ENCODE data around the gene THSD4. TPM values are rescaled to one million over a fixed set of nuclear protein-coding genes. Genes with fewer than 3 reads are reported as not detected.
A peak's percentile ranks its signal among the peaks of the same experiment; 100 is the strongest.

THSD4 gene
- total RNA-seq, 1 donor from 2014 or later: 2.5 TPM

DNA sequence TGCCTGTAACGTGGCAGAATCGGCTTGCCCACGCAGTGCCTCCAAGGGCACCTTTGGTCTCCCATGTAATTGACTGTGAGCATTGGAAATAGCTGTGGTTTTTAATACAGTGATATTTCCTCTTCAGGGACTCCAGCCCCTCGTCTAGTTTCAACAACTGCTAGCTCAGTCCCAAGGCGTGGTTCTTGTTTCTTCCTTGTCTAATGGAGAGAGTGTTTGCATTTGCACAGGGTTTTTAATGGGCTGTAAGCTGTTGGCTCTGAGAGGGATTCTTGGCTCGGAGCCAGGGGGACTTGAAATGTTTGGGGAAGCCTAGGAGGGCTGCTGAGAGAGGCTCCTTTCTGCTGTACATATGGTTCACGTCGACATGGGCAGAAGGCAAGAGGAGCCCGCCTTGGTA is 86.2 kb downstream of the THSD4 start:
- H3K9me3 Mint-ChIP-seq (ENCODE audit: unreplicated experiment): peaks cover 2% of the 10 kb centered on the region
- Histone ChIP-seq H3K79me2 (ENCODE audit: insufficient read depth, low read length) (no peaks in the 10 kb centered on the region), H3K4me2 (ENCODE audit: low read length) (no peak overlapping the region), H3K9me3 (ENCODE audit: insufficient read depth, low read depth, low read length) (no peaks in the 10 kb centered on the region), H3K4me3 (ENCODE audit: insufficient read depth, low read depth, low read length) (no peak overlapping the region), H3K4me1 (ENCODE audit: insufficient read depth, low read length) (peaks cover 6% of the 10 kb centered on the region), H3K27ac (ENCODE audit: low read depth, low read length) (no peak overlapping the region), H3K27me3 (ENCODE audit: insufficient read depth, low read length) (no peaks in the 10 kb centered on the region), H3K9ac (ENCODE audit: low read length) (no peak overlapping the region), H2AFZ (ENCODE audit: low read depth, low read length) (no peak overlapping the region), H4K20me1 (ENCODE audit: insufficient read depth, low read length) (peaks cover 15% of the 10 kb centered on the region), H3K36me3 (ENCODE audit: insufficient read depth, low read length) (no peaks in the 10 kb centered on the region)
- H3K4me1 Mint-ChIP-seq (ENCODE audit: low read depth, unreplicated experiment): peaks cover 8% of the 10 kb centered on the region
- H3K27me3 Mint-ChIP-seq (ENCODE audit: low read depth, unreplicated experiment): peaks cover 21% of the 10 kb centered on the region
- FAIRE-seq (no peak), DNase-seq (ENCODE audit: low read depth) (no peak)
- TF ChIP-seq, protein P1, sequence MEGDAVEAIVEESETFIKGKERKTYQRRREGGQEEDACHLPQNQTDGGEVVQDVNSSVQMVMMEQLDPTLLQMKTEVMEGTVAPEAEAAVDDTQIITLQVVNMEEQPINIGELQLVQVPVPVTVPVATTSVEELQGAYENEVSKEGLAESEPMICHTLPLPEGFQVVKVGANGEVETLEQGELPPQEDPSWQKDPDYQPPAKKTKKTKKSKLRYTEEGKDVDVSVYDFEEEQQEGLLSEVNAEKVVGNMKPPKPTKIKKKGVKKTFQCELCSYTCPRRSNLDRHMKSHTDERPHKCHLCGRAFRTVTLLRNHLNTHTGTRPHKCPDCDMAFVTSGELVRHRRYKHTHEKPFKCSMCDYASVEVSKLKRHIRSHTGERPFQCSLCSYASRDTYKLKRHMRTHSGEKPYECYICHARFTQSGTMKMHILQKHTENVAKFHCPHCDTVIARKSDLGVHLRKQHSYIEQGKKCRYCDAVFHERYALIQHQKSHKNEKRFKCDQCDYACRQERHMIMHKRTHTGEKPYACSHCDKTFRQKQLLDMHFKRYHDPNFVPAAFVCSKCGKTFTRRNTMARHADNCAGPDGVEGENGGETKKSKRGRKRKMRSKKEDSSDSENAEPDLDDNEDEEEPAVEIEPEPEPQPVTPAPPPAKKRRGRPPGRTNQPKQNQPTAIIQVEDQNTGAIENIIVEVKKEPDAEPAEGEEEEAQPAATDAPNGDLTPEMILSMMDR (IDR thresholded peaks at IDR 0.05; ENCODE audit: insufficient read depth, low read depth, low read length): no peak
- no peak for TF ChIP-seq EZH2 (IDR thresholded peaks at IDR 0.05; ENCODE audit: insufficient read depth, low read length)
- no peak overlapping the region for H3K27ac Mint-ChIP-seq (ENCODE audit: unreplicated experiment)
- no peak overlapping the region for H3K4me3 Mint-ChIP-seq (ENCODE audit: unreplicated experiment)
- no peaks in the 10 kb centered on the region for H3K36me3 Mint-ChIP-seq (ENCODE audit: low read depth, unreplicated experiment)

DNA sequence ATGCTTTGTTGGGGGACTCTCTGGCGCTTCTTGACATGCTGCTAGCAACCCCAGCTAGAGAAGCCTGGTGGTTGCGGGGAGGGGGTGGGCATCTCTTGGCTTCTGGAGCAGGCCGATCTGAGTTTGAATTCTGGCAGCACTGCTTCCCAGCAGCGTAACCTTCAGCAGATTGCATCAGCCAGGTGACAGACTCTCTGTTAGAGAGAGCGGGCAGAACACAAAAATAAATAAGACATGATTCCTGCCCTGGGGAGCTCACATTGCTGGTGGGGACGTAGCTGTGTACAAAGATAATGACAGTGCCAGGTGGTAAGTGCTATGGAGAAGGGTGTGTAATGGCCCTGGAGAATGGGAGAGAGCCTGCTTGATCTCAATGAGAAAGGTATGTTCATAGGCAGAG is 87.4 kb downstream of the THSD4 start:
- FAIRE-seq (no peak), DNase-seq (ENCODE audit: low read depth) (no peak)
- no peak overlapping the region for H3K27ac Mint-ChIP-seq (ENCODE audit: unreplicated experiment)
- no peak overlapping the region for H3K9ac ChIP-seq (ENCODE audit: low read length)
- H3K27me3 ChIP-seq (ENCODE audit: insufficient read depth, low read length): no peaks in the 10 kb centered on the region
- no peak overlapping the region for H3K27ac ChIP-seq (ENCODE audit: low read depth, low read length)
- no peaks in the 10 kb centered on the region for H3K9me3 ChIP-seq (ENCODE audit: insufficient read depth, low read depth, low read length)
- peaks cover 6% of the 10 kb centered on the region for H3K4me1 ChIP-seq (ENCODE audit: insufficient read depth, low read length)
- no peak overlapping the region for H3K4me3 ChIP-seq (ENCODE audit: insufficient read depth, low read depth, low read length)
- H2AFZ ChIP-seq (ENCODE audit: low read depth, low read length): no peak overlapping the region
- no peaks in the 10 kb centered on the region for H3K36me3 Mint-ChIP-seq (ENCODE audit: low read depth, unreplicated experiment)
- no peaks in the 10 kb centered on the region for H3K79me2 ChIP-seq (ENCODE audit: insufficient read depth, low read length)
- H4K20me1 ChIP-seq (ENCODE audit: insufficient read depth, low read length): peaks cover 15% of the 10 kb centered on the region
- no peak overlapping the region for H3K4me3 Mint-ChIP-seq (ENCODE audit: unreplicated experiment)
- H3K36me3 ChIP-seq (ENCODE audit: insufficient read depth, low read length): no peaks in the 10 kb centered on the region
- H3K27me3 Mint-ChIP-seq (ENCODE audit: low read depth, unreplicated experiment): peaks cover 16% of the 10 kb centered on the region
- H3K4me1 Mint-ChIP-seq (ENCODE audit: low read depth, unreplicated experiment): peaks cover 8% of the 10 kb centered on the region
- H3K9me3 Mint-ChIP-seq (ENCODE audit: unreplicated experiment): no peaks in the 10 kb centered on the region
- H3K4me2 ChIP-seq (ENCODE audit: low read length): no peak overlapping the region
- TF ChIP-seq, protein P1 (IDR thresholded peaks at IDR 0.05; ENCODE audit: insufficient read depth, low read depth, low read length): no peak
- TF ChIP-seq EZH2 (IDR thresholded peaks at IDR 0.05; ENCODE audit: insufficient read depth, low read length): no peak

DNA sequence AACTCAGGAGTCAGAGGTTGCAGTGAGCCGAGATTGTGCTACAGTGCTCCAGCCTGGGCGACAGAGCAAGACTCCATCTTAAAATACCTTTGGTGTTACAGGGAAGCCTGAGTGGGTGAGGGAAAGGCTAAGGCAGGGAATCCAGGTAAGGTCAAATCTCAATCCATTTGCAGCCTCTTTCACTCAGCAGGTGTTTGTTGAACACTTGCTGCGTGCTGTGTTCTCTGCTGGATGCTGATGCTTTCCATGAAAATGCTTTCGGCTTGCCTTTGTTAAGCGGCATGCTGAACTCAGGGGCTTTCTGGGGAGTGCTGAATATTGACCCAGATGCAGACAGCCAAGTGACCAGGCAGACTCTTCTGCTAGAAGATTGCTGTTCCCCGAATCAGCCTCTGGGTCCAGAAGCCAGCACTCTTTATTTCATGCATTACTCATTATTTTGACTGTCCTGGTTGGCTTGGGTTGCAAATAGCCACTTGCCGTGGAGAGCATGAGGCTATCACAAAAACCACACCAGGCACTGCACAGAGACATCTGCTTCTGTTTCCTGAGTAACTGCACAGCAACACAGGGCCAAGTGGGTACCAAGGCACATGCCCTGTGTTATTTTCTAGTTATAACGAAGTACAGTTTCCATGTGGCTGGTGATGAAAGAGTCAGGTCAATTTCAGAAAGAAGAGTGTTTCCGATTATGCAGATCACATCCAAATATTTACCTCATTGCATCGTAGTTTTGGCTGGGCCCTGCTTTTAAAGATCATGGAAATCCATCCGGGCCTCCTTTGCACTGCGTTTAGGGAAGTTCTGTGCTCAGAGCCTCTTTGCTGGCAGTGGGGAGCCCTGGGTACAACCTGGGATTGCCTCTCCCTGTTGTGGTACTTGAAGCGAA is 88.6 kb downstream of the THSD4 start:
- H4K20me1 ChIP-seq (ENCODE audit: insufficient read depth, low read length): peaks cover 15% of the 10 kb centered on the region
- peaks cover 8% of the 10 kb centered on the region for H3K4me1 Mint-ChIP-seq (ENCODE audit: low read depth, unreplicated experiment)
- no peak overlapping the region for H3K9ac ChIP-seq (ENCODE audit: low read length)
- TF ChIP-seq, protein P1 (IDR thresholded peaks at IDR 0.05; ENCODE audit: insufficient read depth, low read depth, low read length): no peak
- no peak for TF ChIP-seq EZH2 (IDR thresholded peaks at IDR 0.05; ENCODE audit: insufficient read depth, low read length)
- peak; percentile 8 for DNase-seq (ENCODE audit: low read depth)
- H3K4me2 ChIP-seq (ENCODE audit: low read length): no peak overlapping the region
- no peak overlapping the region for H3K27ac Mint-ChIP-seq (ENCODE audit: unreplicated experiment)
- H3K36me3 ChIP-seq (ENCODE audit: insufficient read depth, low read length): no peaks in the 10 kb centered on the region
- no peak for FAIRE-seq
- no peaks in the 10 kb centered on the region for H3K79me2 ChIP-seq (ENCODE audit: insufficient read depth, low read length)
- H3K9me3 ChIP-seq (ENCODE audit: insufficient read depth, low read depth, low read length): no peaks in the 10 kb centered on the region
- H3K27ac ChIP-seq (ENCODE audit: low read depth, low read length): no peak overlapping the region
- H3K9me3 Mint-ChIP-seq (ENCODE audit: unreplicated experiment): no peaks in the 10 kb centered on the region
- peaks cover 13% of the 10 kb centered on the region for H3K27me3 Mint-ChIP-seq (ENCODE audit: low read depth, unreplicated experiment)
- no peaks in the 10 kb centered on the region for H3K27me3 ChIP-seq (ENCODE audit: insufficient read depth, low read length)
- peaks cover 6% of the 10 kb centered on the region for H3K4me1 ChIP-seq (ENCODE audit: insufficient read depth, low read length)
- no peak overlapping the region for H2AFZ ChIP-seq (ENCODE audit: low read depth, low read length)
- H3K4me3 ChIP-seq (ENCODE audit: insufficient read depth, low read depth, low read length): no peak overlapping the region
- no peak overlapping the region for H3K4me3 Mint-ChIP-seq (ENCODE audit: unreplicated experiment)
- H3K36me3 Mint-ChIP-seq (ENCODE audit: low read depth, unreplicated experiment): no peaks in the 10 kb centered on the region
